Upper lobe of right lung (tissue), 1 donor: ENCODE measurements around the gene METAP1D. TPM values are rescaled to one million over a fixed set of nuclear protein-coding genes. Genes with fewer than 3 reads are reported as not detected.

ENCODE experiments used
- ATAC-seq: fragments of 200-7000 bp; cut with Tn5 transposase; one replicate; pipeline ENCODE4 v1.9.1; 2020; ENCODE audit warnings: mild to moderate bottlenecking, moderate library complexity
- DNase-seq: peaks from one replicate; pipeline ENCODE4 v3.0.0-alpha.2; 2020
- H3K27ac ChIP-seq: fragments of 200-600 bp; one replicate; pipeline ENCODE4 v1.8.0; 2022
- H3K27me3 ChIP-seq: fragments of 200-600 bp; one replicate; pipeline ENCODE4 v1.8.0; 2022; ENCODE audit warnings: mild to moderate bottlenecking
- H3K36me3 ChIP-seq: fragments of 200-600 bp; one replicate; pipeline ENCODE4 v1.8.0; 2022
- H3K4me1 ChIP-seq: fragments of 200-600 bp; one replicate; pipeline ENCODE4 v1.8.0; 2022
- H3K4me3 ChIP-seq: fragments of 200-600 bp; one replicate; pipeline ENCODE4 v1.8.0; 2022; ENCODE audit warnings: mild to moderate bottlenecking
- H3K9me3 ChIP-seq: fragments of 200-600 bp; one replicate; pipeline ENCODE4 v1.8.0; 2022
- CTCF ChIP-seq: fragments of 200-600 bp; IDR thresholded peaks from one replicate; pipeline ENCODE4 v1.8.0; 2022; ENCODE audit warnings: antibody characterized with exemption
- intact Hi-C: fragments of 100-400 bp; cut with DNase I; formaldehyde crosslinking; loops from one replicate; pipeline ENCODE4 v1.11.0; 2022
- total RNA-seq: library from RNA; stranded (reverse); fragmentation: NEBNext Ultra II Directional; extraction: Animal tissue kit (Norgen Biotek cat#: 25700); gene quantifications from one replicate; pipeline ENCODE4 v1.2.1, GENCODE V29; 2021
- donor health status: DM: no; HTN: yes; CAD: no; lungs with severe emphysema.

Gene METAP1D
- total RNA-seq, 1 donor from 2014 or later = 4.1 TPM

- no peak for TF ChIP-seq CTCF
- Histone ChIP-seq H3K4me1 (peaks cover 44% of the 10 kb centered on the region), H3K4me3 (peak overlapping the region; percentile 39), H3K36me3 (no peaks in the 10 kb centered on the region), H3K9me3 (no peaks in the 10 kb centered on the region), H3K27ac (no peak overlapping the region), H3K27me3 (peaks cover 100% of the 10 kb centered on the region)
- intact Hi-C loops = no loop called here
- peak; percentile 2 for ATAC-seq
- DNase-seq = no peak
These were observed 94.8 kb downstream of the METAP1D start for GRCh38 chr2:172094294-172095145.

GRCh38 chr2:172095146-172095904 lies 95.6 kb downstream of the METAP1D start:
- ATAC-seq = peak; percentile 66
- peaks cover 49% of the 10 kb centered on the region for H3K4me1 ChIP-seq
- no peak overlapping the region for H3K27ac ChIP-seq

GRCh38 chr2:172095905-172096625 lies 96.3 kb downstream of the METAP1D start:
- no peak for DNase-seq
- H3K27me3 ChIP-seq = peaks cover 100% of the 10 kb centered on the region
- no peak for TF ChIP-seq CTCF
- H3K4me1 ChIP-seq = peaks cover 50% of the 10 kb centered on the region
- H3K27ac ChIP-seq = no peak overlapping the region
- no peaks in the 10 kb centered on the region for H3K36me3 ChIP-seq
- no peak for ATAC-seq
- no peaks in the 10 kb centered on the region for H3K9me3 ChIP-seq
- intact Hi-C loops = no loop called here
- H3K4me3 ChIP-seq = peak overlapping the region; percentile 39

More at GRCh38 chr2:172095146-172095904, 95.6 kb downstream of the METAP1D start:
- H3K27me3 ChIP-seq = peaks cover 100% of the 10 kb centered on the region
- DNase-seq = no peak
- intact Hi-C loops = no loop called here
- H3K9me3 ChIP-seq = no peaks in the 10 kb centered on the region
- TF ChIP-seq CTCF = no peak
- H3K4me3 ChIP-seq = peak overlapping the region; percentile 39
- no peaks in the 10 kb centered on the region for H3K36me3 ChIP-seq

- Histone ChIP-seq H3K27me3 (peaks cover 100% of the 10 kb centered on the region), H3K4me1 (peaks cover 55% of the 10 kb centered on the region), H3K9me3 (no peaks in the 10 kb centered on the region), H3K27ac (no peak overlapping the region), H3K36me3 (no peaks in the 10 kb centered on the region), H3K4me3 (peak overlapping the region; percentile 23)
- intact Hi-C loops = no loop called here
- peak; percentile 12 for ATAC-seq
- no peak for TF ChIP-seq CTCF
- no peak for DNase-seq
These were observed 97.1 kb downstream of the METAP1D start for GRCh38 chr2:172096626-172097547.
